PC-9 (cell line): Measurements from ENCODE around the gene SPSB2. TPM values are rescaled to one million over a fixed set of nuclear protein-coding genes. Genes with fewer than 3 reads are reported as not detected.

ENCODE experiments used
- BruUV-seq: library from RNA; stranded (reverse); fragments of 400-500 nt; replicated peaks from 2 replicates; lab custom pipeline; 2021; lab: Mats Ljungman, UMichigan
- CTCF ChIA-PET: fragments of 300-600 bp; sonication (Branson Sonifier 250); formaldehyde crosslinking; loops from one replicate; lab custom pipeline; 2022; ENCODE audit warnings: antibody characterized with exemption; lab: Charles Lee
- POLR2A ChIA-PET: fragments of 300-600 bp; sonication (Branson Sonifier 250); formaldehyde crosslinking; loops from one replicate; lab custom pipeline; 2022; ENCODE audit warnings: antibody characterized with exemption; ENCODE audit not compliant: unreplicated experiment; lab: Charles Lee
- DNase-seq, 2 experiments: peaks; one replicate each; pipeline versions ENCODE4 v3.0.0 to v3.0.0-alpha.2; 2015 to 2022; ENCODE audit warnings: mixed read lengths in 1 of 2
- H2AFZ ChIP-seq: fragments of 200-600 bp; sonication (generic); 2 replicates; pipeline ENCODE4 v1.8.1; 2017; ENCODE audit warnings: antibody characterized with exemption
- H3F3A ChIP-seq: fragments of 200-600 bp; sonication (generic); 2 replicates; pipeline ENCODE4 v1.8.1; 2017; ENCODE audit warnings: antibody characterized with exemption, mild to moderate bottlenecking, low read depth; ENCODE audit not compliant: insufficient read depth
- H3K27ac ChIP-seq: fragments of 200-600 bp; sonication (generic); 2 replicates; pipeline ENCODE4 v1.6.1; 2016; ENCODE audit warnings: mixed run types
- H3K27me3 ChIP-seq: fragments of 200-600 bp; sonication (generic); 2 replicates; pipeline ENCODE4 v1.6.1; 2016; ENCODE audit warnings: low read depth, mixed run types; ENCODE audit not compliant: insufficient read depth
- H3K36me3 ChIP-seq: fragments of 200-600 bp; sonication (generic); 2 replicates; pipeline ENCODE4 v1.6.1; 2016; ENCODE audit warnings: low read depth, mixed run types
- H3K4me1 ChIP-seq: fragments of 200-600 bp; sonication (generic); replicated peaks from 2 replicates; pipeline ENCODE4 v1.6.1; 2016; ENCODE audit warnings: mixed run types; ENCODE audit not compliant: insufficient read depth
- H3K4me2 ChIP-seq: fragments of 200-600 bp; sonication (generic); 2 replicates; pipeline ENCODE4 v1.6.1; 2017; ENCODE audit warnings: mixed run types
- H3K4me3 ChIP-seq: fragments of 200-600 bp; sonication (generic); 2 replicates; pipeline ENCODE4 v1.6.1; 2016; ENCODE audit warnings: mixed run types
- H3K79me2 ChIP-seq: fragments of 200-600 bp; sonication (generic); 2 replicates; pipeline ENCODE4 v1.6.1; 2017; ENCODE audit warnings: low read depth, mixed run types
- H3K9me2 ChIP-seq: fragments of 200-600 bp; sonication (generic); 2 replicates; pipeline ENCODE4 v1.8.1; 2017; ENCODE audit warnings: mild to moderate bottlenecking; ENCODE audit not compliant: insufficient read depth
- H3K9me3 ChIP-seq: fragments of 200-600 bp; sonication (generic); 2 replicates; pipeline ENCODE4 v1.8.1; 2016; ENCODE audit warnings: low read depth; ENCODE audit not compliant: insufficient read depth
- H4K20me1 ChIP-seq: fragments of 200-600 bp; sonication (generic); 2 replicates; pipeline ENCODE4 v1.8.1; 2017; ENCODE audit not compliant: insufficient read depth
- EZH2 ChIP-seq: fragments of 200-600 bp; sonication (generic); IDR thresholded peaks from 2 replicates; pipeline ENCODE4 v1.8.0; 2017; ENCODE audit warnings: antibody characterized with exemption, low read depth
- intact Hi-C: fragments of 100-400 bp; cut with micrococcal nuclease; formaldehyde crosslinking; loops from one replicate; pipeline ENCODE4 v1.10.0; 2022; ENCODE audit not compliant: unreplicated experiment
- total RNA-seq: library from RNA; stranded (reverse); gene quantifications from 2 replicates; pipeline ENCODE4 v1.2.3, GENCODE V29; 2021
- TF ChIP-seq, protein P1 (sequence below): fragments of 200-600 bp; sonication (generic); conservative IDR thresholded peaks from 2 replicates; pipeline ENCODE4 v1.6.1; 2017; ENCODE audit warnings: mixed run types, antibody characterized with exemption, mild to moderate bottlenecking, moderate library complexity

Gene SPSB2
- total RNA-seq, 1 experiment from 2014 or later, result 28.9 TPM

DNA sequence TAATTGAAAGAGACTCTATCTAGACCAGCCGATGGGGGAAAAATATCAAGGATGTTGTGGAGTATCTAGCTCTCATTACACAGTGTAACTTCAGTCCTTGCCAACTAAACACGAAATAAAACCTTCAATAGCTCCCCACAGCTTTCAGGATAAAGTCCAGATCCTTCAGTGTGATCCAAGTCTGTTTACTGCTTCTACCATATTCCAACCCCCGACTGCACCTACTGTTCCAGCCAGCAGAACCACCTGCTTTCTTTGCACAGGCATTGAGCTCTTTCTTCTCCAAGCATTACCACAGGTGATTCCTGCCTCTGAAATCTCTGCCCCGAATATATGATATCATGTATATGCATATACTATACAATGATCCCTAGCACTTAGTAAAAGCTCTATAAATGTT is 29.3 kb upstream of the SPSB2 start:
- Histone ChIP-seq H3K27me3 (no peaks in the 10 kb centered on the region), H3K4me3 (no peak overlapping the region), H3K4me2 (no peak overlapping the region), H4K20me1 (no peaks in the 10 kb centered on the region), H3K4me1 (peaks cover 22% of the 10 kb centered on the region), H3K79me2 (no peaks in the 10 kb centered on the region), H3F3A (peaks cover 35% of the 10 kb centered on the region; the same call in 1 of the 2 replicates), H3K27ac (no peak overlapping the region), H3K36me3 (no peaks in the 10 kb centered on the region), H2AFZ (no peak overlapping the region), H3K9me3 (no peaks in the 10 kb centered on the region), H3K9me2 (no peaks in the 10 kb centered on the region)
- TF ChIP-seq EZH2, result no peak
- TF ChIP-seq, protein P1, sequence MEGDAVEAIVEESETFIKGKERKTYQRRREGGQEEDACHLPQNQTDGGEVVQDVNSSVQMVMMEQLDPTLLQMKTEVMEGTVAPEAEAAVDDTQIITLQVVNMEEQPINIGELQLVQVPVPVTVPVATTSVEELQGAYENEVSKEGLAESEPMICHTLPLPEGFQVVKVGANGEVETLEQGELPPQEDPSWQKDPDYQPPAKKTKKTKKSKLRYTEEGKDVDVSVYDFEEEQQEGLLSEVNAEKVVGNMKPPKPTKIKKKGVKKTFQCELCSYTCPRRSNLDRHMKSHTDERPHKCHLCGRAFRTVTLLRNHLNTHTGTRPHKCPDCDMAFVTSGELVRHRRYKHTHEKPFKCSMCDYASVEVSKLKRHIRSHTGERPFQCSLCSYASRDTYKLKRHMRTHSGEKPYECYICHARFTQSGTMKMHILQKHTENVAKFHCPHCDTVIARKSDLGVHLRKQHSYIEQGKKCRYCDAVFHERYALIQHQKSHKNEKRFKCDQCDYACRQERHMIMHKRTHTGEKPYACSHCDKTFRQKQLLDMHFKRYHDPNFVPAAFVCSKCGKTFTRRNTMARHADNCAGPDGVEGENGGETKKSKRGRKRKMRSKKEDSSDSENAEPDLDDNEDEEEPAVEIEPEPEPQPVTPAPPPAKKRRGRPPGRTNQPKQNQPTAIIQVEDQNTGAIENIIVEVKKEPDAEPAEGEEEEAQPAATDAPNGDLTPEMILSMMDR, result no peak
- BruUV-seq, result no TSS peak
- CTCF ChIA-PET, result interaction anchor here (0.5 to 2.2 kb wide), 4 partner anchors 11 to 751 kb away, joined by 3 to 14 read pairs (median 8); no protein-coding TSS in a partner anchor
- POLR2A ChIA-PET, result interaction anchor here (0.6 kb wide), 1 partner anchor 302 kb away, joined by 3 read pairs; no protein-coding TSS in a partner anchor
- DNase-seq, result no peak
- intact Hi-C loops, result no loop called here

DNA sequence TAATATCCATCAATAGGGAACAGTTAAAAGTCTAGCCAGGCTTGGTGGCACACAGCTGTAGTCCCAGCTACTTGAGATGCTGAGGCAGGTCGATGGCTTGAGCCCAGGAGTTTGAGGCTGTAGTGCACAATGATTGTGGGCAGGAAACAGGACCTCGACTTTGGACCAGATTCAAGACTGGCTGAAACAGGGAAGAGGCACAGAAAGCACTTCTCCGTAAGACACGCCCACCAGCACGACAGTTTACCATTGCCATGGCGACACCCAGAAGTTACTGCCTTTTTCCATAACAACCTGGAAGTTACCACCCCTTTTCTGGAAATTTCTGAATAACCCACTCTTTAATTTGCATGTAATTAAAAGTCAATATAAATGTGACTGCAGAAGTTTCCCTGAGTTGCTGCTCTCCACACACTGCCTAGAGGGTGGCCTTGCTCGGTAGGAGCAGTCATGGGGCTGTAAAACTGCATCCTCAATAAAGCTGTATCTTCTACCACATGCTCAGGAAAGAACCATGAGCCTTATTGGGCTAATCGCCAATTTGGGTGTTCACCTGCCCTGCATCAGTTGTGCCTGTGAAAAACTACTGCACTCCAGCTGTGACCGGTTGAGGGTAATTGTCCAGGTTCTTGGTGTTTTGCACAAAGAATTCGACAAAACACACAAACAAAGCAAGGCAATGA is 26.9 kb upstream of the SPSB2 start:
- H4K20me1 ChIP-seq, result no peaks in the 10 kb centered on the region
- no peak overlapping the region for H3K4me2 ChIP-seq
- H3K9me2 ChIP-seq, result no peaks in the 10 kb centered on the region
- CTCF ChIA-PET, result no interaction called here
- no peaks in the 10 kb centered on the region for H3K79me2 ChIP-seq
- H3K27ac ChIP-seq, result no peak overlapping the region
- TF ChIP-seq, protein P1, result no peak
- no peak for TF ChIP-seq EZH2
- H3K27me3 ChIP-seq, result no peaks in the 10 kb centered on the region
- intact Hi-C loops, result no loop called here
- H3F3A ChIP-seq, result peaks cover 28% of the 10 kb centered on the region; the same call in 1 of the 2 replicates
- no peaks in the 10 kb centered on the region for H3K9me3 ChIP-seq
- no peak for DNase-seq
- BruUV-seq, result no TSS peak
- no peaks in the 10 kb centered on the region for H3K36me3 ChIP-seq
- peaks cover 25% of the 10 kb centered on the region for H3K4me1 ChIP-seq
- no peak overlapping the region for H3K4me3 ChIP-seq
- no peak overlapping the region for H2AFZ ChIP-seq
- POLR2A ChIA-PET, result no interaction called here

GRCh38 chr12:6899427-6899826 is 26.3 kb upstream of the SPSB2 start:
- DNase-seq, result no peak
- CTCF ChIA-PET, result interaction anchor here (0.6 kb wide), 1 partner anchor 484 kb away, joined by 4 read pairs; no protein-coding TSS in a partner anchor

More at GRCh38 chr12:6899427-6899826, 26.3 kb upstream of the SPSB2 start:
- Histone ChIP-seq H3K79me2 (no peaks in the 10 kb centered on the region), H3K4me2 (no peak overlapping the region), H4K20me1 (no peaks in the 10 kb centered on the region), H3K36me3 (no peaks in the 10 kb centered on the region), H3K27ac (no peak overlapping the region), H3K9me2 (no peaks in the 10 kb centered on the region), H3K4me3 (no peak overlapping the region), H3F3A (peaks cover 28% of the 10 kb centered on the region; the same call in 1 of the 2 replicates), H2AFZ (no peak overlapping the region), H3K9me3 (no peaks in the 10 kb centered on the region), H3K27me3 (no peaks in the 10 kb centered on the region), H3K4me1 (peaks cover 24% of the 10 kb centered on the region)
- POLR2A ChIA-PET, result interaction anchor here (0.6 kb wide), 2 partner anchors 26 to 286 kb away, joined by 3 to 8 read pairs; no protein-coding TSS in a partner anchor
- intact Hi-C loops, result no loop called here
- BruUV-seq, result no TSS peak
- TF ChIP-seq, protein P1, result no peak
- no peak for TF ChIP-seq EZH2
